A549 (cell line): ENCODE measurements around the gene PPP4C. TPM values are rescaled to one million over a fixed set of nuclear protein-coding genes. Genes with fewer than 3 reads are reported as not detected.
"Not testable (repeated sequence)": the region's sequence is repeated elsewhere in the genome, so short reads cannot be mapped to it uniquely, and the experiment has no call there.

ENCODE experiments used
- ATAC-seq, 2 experiments: fragments of 200-7000 bp in 1 of 2; fragments of >200 bp in 1 of 2; cut with Nextera tagmentation in 1 of 2; cut with Tn5 transposase in 1 of 2; 3 replicates each; pipeline versions ENCODE4 v1.8.0 to v1.9.1; 2018 to 2020; ENCODE audit warnings: mild to moderate bottlenecking in 1 of 2, moderate library complexity in 1 of 2
- CTCF ChIA-PET: fragments of 300-600 bp; sonication (Branson Sonifier 250); formaldehyde crosslinking; extraction: SDS; loops from one replicate; lab custom pipeline; 2021; ENCODE audit warnings: antibody characterized with exemption, inconsistent platforms; lab: Yijun Ruan, JAX
- POLR2A ChIA-PET: fragments of 350-600 bp; formaldehyde crosslinking; extraction: SDS; loops from one replicate; lab custom pipeline; 2021; ENCODE audit warnings: antibody characterized with exemption, inconsistent platforms; lab: Yijun Ruan, JAX
- DNase-seq, 2 experiments: peaks; one replicate each; pipeline versions ENCODE4 v3.0.0 to v3.0.0-alpha.2; 2011 to 2016; ENCODE audit warnings: low read depth in 1 of 2, low spot score in 1 of 2
- FAIRE-seq: peaks from 2 replicates; lab custom pipeline; 2011; peaks lifted over from hg19 to GRCh38; lab: Jason Lieb, UNC
- H3K27ac ChIP-seq, 2 experiments: fragments of >200 bp; sonication (Bioruptor Twin); formaldehyde crosslinking; 3 replicates each; pipeline ENCODE4 v1.5.1; 2016 to 2017
- H3K4me1 ChIP-seq: fragments of >200 bp; sonication (Bioruptor Twin); formaldehyde crosslinking; 3 replicates; pipeline ENCODE4 v1.6.1; 2016
- H3K4me2 ChIP-seq: fragments of >200 bp; sonication (Bioruptor Twin); formaldehyde crosslinking; 3 replicates; pipeline ENCODE4 v1.6.1; 2016
- H3K4me3 ChIP-seq: fragments of >200 bp; sonication (Bioruptor Twin); formaldehyde crosslinking; 3 replicates; pipeline ENCODE4 v1.5.1; 2016
- H3K9me3 ChIP-seq: fragments of >200 bp; sonication (Bioruptor Twin); formaldehyde crosslinking; 3 replicates; pipeline ENCODE4 v1.6.1; 2016
- CEBPB ChIP-seq, 2 experiments: fragments of >200 bp in 1 of 2; sonication (Bioruptor Twin) in 1 of 2; formaldehyde crosslinking in 1 of 2; IDR thresholded peaks; 2 replicates each; pipeline ENCODE4 v1.6.1; 2012 to 2016
- CHD2 ChIP-seq: fragments of 150-350 bp; IDR thresholded peaks from 2 replicates; pipeline ENCODE4 v1.6.1; 2014; ENCODE audit warnings: low read length; ENCODE audit not compliant: partially characterized antibody
- EP300 ChIP-seq, 2 experiments: fragments of >200 bp; sonication (Bioruptor Twin); formaldehyde crosslinking; IDR thresholded peaks; 2 replicates in 1 of 2; 3 replicates in 1 of 2; pipeline ENCODE4 v1.6.1; 2016 to 2017
- FOSB ChIP-seq: fragments of 250-450 bp; sonication (Bioruptor Pico); IDR thresholded peaks from 2 replicates; pipeline ENCODE4 v1.5.0; 2020; ENCODE audit warnings: mild to moderate bottlenecking, moderate library complexity
- FOXS1 ChIP-seq: fragments of 250-450 bp; sonication (Bioruptor Pico); IDR thresholded peaks from 2 replicates; pipeline ENCODE4 v1.5.0; 2020; ENCODE audit warnings: mild to moderate bottlenecking, moderate library complexity
- GATA3 ChIP-seq: IDR thresholded peaks from 2 replicates; pipeline ENCODE4 v1.6.1; 2012; ENCODE audit warnings: borderline replicate concordance
- HOXB13 ChIP-seq: fragments of 250-450 bp; sonication (Bioruptor Pico); IDR thresholded peaks from 2 replicates; pipeline ENCODE4 v1.5.0; 2020; ENCODE audit warnings: low read depth, mild to moderate bottlenecking, moderate library complexity
- JUNB ChIP-seq: fragments of >200 bp; sonication (Bioruptor Twin); formaldehyde crosslinking; IDR thresholded peaks from 2 replicates; pipeline ENCODE4 v1.6.1; 2016
- KDM1A ChIP-seq: fragments of 200-600 bp; sonication (generic); IDR thresholded peaks from 2 replicates; pipeline ENCODE4 v1.6.1; 2016; ENCODE audit warnings: low read depth, mild to moderate bottlenecking
- KDM5A ChIP-seq: fragments of 200-600 bp; sonication (generic); IDR thresholded peaks from 2 replicates; pipeline ENCODE4 v1.6.1; 2016; ENCODE audit warnings: antibody characterized with exemption, mild to moderate bottlenecking
- MAZ ChIP-seq: fragments of 150-350 bp; IDR thresholded peaks from 2 replicates; pipeline ENCODE4 v1.6.1; 2014; ENCODE audit warnings: antibody characterized with exemption, low read depth, low read length, borderline replicate concordance
- NFE2L2 ChIP-seq: fragments of 150-350 bp; conservative IDR thresholded peaks from 2 replicates; pipeline ENCODE4 v1.6.1; 2014; ENCODE audit warnings: low read length
- NR3C1 ChIP-seq: fragments of >200 bp; sonication (Bioruptor Twin); formaldehyde crosslinking; IDR thresholded peaks from 3 replicates; pipeline ENCODE4 v1.6.1; 2017
- PHF8 ChIP-seq: fragments of 200-600 bp; sonication (generic); IDR thresholded peaks from 2 replicates; pipeline ENCODE4 v1.6.1; 2016; ENCODE audit warnings: low read depth, mild to moderate bottlenecking, antibody characterized with exemption, moderate library complexity, borderline replicate concordance
- POLR2A ChIP-seq: IDR thresholded peaks from 2 replicates; pipeline ENCODE4 v1.6.1; 2012; ENCODE audit warnings: mild to moderate bottlenecking, low read length
- POLR2AphosphoS2 ChIP-seq: conservative IDR thresholded peaks from 2 replicates; pipeline ENCODE4 v1.6.1; 2012; ENCODE audit warnings: low read length, improper control_type of control experiment, inconsistent platforms
- RAD21 ChIP-seq, 2 experiments: fragments of >200 bp in 1 of 2; sonication (Bioruptor Twin) in 1 of 2; formaldehyde crosslinking in 1 of 2; IDR thresholded peaks in 1 of 2; conservative IDR thresholded peaks in 1 of 2; 2 replicates in 1 of 2; 3 replicates in 1 of 2; pipeline ENCODE4 v1.6.1; 2012 to 2018; ENCODE audit warnings: inconsistent platforms in 1 of 2
- RFX5 ChIP-seq: fragments of 450-650 bp; IDR thresholded peaks from 2 replicates; pipeline ENCODE4 v1.7.1; 2014; ENCODE audit warnings: antibody characterized with exemption, mild to moderate bottlenecking, moderate library complexity
- SMC3 ChIP-seq: fragments of >200 bp; sonication (Bioruptor Twin); formaldehyde crosslinking; IDR thresholded peaks from 3 replicates; pipeline ENCODE4 v1.6.1; 2018; ENCODE audit warnings: inconsistent platforms
- TFCP2L1 ChIP-seq: fragments of 250-450 bp; sonication (Bioruptor Pico); IDR thresholded peaks from 2 replicates; pipeline ENCODE4 v1.5.0; 2021; ENCODE audit warnings: mild to moderate bottlenecking
- USF2 ChIP-seq: fragments of 450-650 bp; IDR thresholded peaks from 2 replicates; pipeline ENCODE4 v1.6.1; 2014; ENCODE audit warnings: antibody characterized with exemption
- ZC3H11A ChIP-seq: fragments of 450-650 bp; IDR thresholded peaks from 2 replicates; pipeline ENCODE4 v1.6.1; 2014; ENCODE audit warnings: antibody characterized with exemption, mild to moderate bottlenecking
- WGBS: methylation state at CpG from one replicate; pipeline ENCODE4 v1.1.6; 2017; ENCODE audit errors: missing lambda C conversion rate; 5-methylcytosine and 5-hydroxymethylcytosine counted together
- polyA plus RNA-seq, 4 experiments: library from polyadenylated mRNA; depleted of rRNA in 3 of 4; stranded (reverse); fragments of >200 nt; fragmentation: RNase III in 1 of 4; extraction: RNeasy Plus Mini Kit Qiagen cat#74134 plus additional on column Dnase treatment in 1 of 4; gene quantifications; 2 replicates in 3 of 4; 3 replicates in 1 of 4; pipeline ENCODE4 v1.2.3, GENCODE V29; 2011 to 2017
- TF ChIP-seq, protein P1 (sequence below): IDR thresholded peaks from 2 replicates; pipeline ENCODE4 v1.6.1; 2012

The PPP4C gene
- polyA plus RNA-seq, 2 of the 4 experiments (the other 2 are of a cell fraction): 102 to 115 TPM

DNA sequence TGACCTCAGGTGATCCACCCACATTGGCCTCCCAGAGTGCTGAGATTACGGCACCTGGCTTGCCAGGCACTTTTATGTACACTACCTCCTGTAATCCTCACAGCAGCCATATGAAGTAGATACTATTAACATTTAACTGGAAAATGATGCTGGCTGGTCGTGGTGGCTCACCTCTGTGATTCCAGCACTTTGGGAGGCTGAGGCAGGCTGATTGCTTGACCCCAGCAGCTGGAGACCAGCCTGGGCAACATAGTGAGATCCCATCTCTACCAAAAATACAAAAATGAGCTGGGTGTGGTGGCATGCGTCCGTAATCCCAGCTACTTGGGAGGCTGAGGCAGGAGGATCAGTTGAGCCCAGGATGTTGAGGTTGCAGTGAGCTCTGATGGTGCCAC is 49.2 kb downstream of the PPP4C start:
- no peak for FAIRE-seq
- CTCF ChIA-PET: interaction anchor here (1.0 to 3.6 kb wide), 5 partner anchors 10 to 36 kb away, joined by 3 to 26 read pairs (median 4); partner anchors contain the start of genes GDPD3 and TBX6

DNA sequence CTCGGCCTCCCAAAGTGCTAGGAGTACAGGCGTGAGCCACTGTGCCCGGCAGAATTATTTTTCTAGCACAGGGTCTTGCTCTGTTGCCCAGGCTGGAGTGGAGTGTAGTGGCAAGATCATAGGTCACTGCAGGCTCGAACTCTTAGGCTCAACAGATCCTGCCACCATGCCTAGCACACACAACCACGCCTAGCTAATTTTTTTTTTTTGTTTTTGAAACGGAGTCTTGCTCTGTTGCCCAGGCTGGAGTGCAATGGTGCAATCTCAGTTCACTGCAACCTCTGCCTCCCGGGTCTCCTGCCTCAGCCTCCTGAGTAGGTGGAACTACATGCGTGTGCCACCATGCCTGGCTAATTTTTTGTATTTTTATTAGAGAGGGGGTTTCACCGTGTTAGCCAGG is 49.9 kb downstream of the PPP4C start:
- not testable (repeated sequence) for H3K4me2 ChIP-seq, DNase-seq, ATAC-seq, FAIRE-seq, H3K4me3 ChIP-seq, H3K9me3 ChIP-seq, H3K27ac ChIP-seq
- ChIA-PET POLR2A (interaction anchor here (0.6 kb wide), 1 partner anchor 763 kb away, joined by 3 read pairs; no protein-coding TSS in a partner anchor), CTCF (interaction anchor here (0.6 to 3.6 kb wide), 5 partner anchors 9 to 293 kb away, joined by 3 to 26 read pairs (median 4); partner anchors contain the start of genes GDPD3 and TBX6)
- WGBS: 89% methylated on average over 9 of the region's 9 CpGs
- H3K4me1 ChIP-seq: peaks cover 22% of the 10 kb centered on the region

More for the DNA sequence above, 49.2 kb downstream of the PPP4C start:
- Histone ChIP-seq H3K4me3 (no peak overlapping the region), H3K27ac (peak overlapping the region; percentile 26 to 94; a peak in 4 of 6 replicates), H3K9me3 (no peaks in the 10 kb centered on the region), H3K4me2 (peak overlapping the region; percentile 80), H3K4me1 (peaks cover 27% of the 10 kb centered on the region)
- WGBS: 91% methylated on average over 3 of the region's 4 CpGs
- POLR2A ChIA-PET: interaction anchor here (0.6 to 1.8 kb wide), 2 partner anchors 60 to 764 kb away, joined by 3 to 8 read pairs; partner anchors contain the start of gene ALDOA
- no peak for TF ChIP-seq MAZ
- no peak for TF ChIP-seq TFCP2L1 (CRISPR knock-in tag)
- no peak for TF ChIP-seq KDM1A
- no peak for TF ChIP-seq JUNB
- TF ChIP-seq CEBPB (IDR thresholded peaks at IDR 0.05): no peak
- TF ChIP-seq CHD2: no peak
- no peak for TF ChIP-seq ZC3H11A
- no peak for TF ChIP-seq EP300 (IDR thresholded peaks at IDR 0.05)
- TF ChIP-seq SMC3: no peak
- no peak for TF ChIP-seq RAD21 (conservative IDR thresholded peaks at IDR 0.05 in 1 of 2, IDR thresholded peaks at IDR 0.05 in 1 of 2)
- no peak for TF ChIP-seq NR3C1
- no peak for TF ChIP-seq PHF8
- no peak for ATAC-seq
- DNase-seq: no peak

DNA sequence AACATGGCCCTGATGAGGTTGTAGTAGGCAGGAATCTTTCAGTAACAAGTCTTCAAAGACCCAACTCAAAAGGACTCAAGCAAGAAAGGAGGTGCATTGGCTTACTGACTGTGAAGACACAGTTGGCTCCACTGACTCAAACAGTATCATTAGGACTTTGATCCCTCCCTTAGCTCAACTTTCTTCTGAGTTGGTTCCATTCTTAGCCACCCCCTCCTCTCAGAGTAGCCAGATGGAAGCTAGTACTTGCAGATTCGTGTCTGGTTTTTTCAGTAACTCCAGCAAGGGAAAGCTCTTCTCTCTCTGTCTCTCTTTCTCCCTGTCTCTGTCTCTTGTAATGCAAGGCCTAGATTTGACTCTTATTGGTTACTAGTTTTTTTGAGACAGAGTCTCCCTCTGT is 52.2 kb downstream of the PPP4C start:
- FAIRE-seq (no peak), DNase-seq (no peak), ATAC-seq (no peak)
- Histone ChIP-seq H3K27ac (no peak overlapping the region), H3K9me3 (no peaks in the 10 kb centered on the region), H3K4me1 (peaks cover 15% of the 10 kb centered on the region), H3K4me2 (no peak overlapping the region), H3K4me3 (no peak overlapping the region)
- CTCF ChIA-PET: interaction anchor here (0.9 to 1.4 kb wide), 2 partner anchors 31 to 36 kb away, joined by 3 to 4 read pairs; partner anchors contain the start of gene TBX6
- TF ChIP-seq GATA3 (no peak), RAD21 (conservative IDR thresholded peaks at IDR 0.05 in 1 of 2, IDR thresholded peaks at IDR 0.05 in 1 of 2) (no peak), KDM5A (no peak), USF2 (no peak), NFE2L2 (no peak), POLR2A (no peak), FOXS1 (CRISPR knock-in tag) (no peak), RFX5 (no peak), FOSB (CRISPR knock-in tag) (no peak), POLR2AphosphoS2 (no peak), HOXB13 (CRISPR knock-in tag) (no peak)
- TF ChIP-seq, protein P1, sequence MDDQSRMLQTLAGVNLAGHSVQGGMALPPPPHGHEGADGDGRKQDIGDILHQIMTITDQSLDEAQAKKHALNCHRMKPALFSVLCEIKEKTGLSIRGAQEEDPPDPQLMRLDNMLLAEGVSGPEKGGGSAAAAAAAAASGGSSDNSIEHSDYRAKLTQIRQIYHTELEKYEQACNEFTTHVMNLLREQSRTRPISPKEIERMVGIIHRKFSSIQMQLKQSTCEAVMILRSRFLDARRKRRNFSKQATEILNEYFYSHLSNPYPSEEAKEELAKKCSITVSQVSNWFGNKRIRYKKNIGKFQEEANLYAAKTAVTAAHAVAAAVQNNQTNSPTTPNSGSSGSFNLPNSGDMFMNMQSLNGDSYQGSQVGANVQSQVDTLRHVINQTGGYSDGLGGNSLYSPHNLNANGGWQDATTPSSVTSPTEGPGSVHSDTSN: no peak
- POLR2A ChIA-PET: no interaction called here
- 70% methylated on average over 1 of the region's 1 CpG for WGBS
